Activated CD4-positive, alpha-beta T cell treated with anti-CD3 and anti-CD28 coated beads for 4 hours (primary cell): ENCODE data around the gene HOXA13.

Source experiments
- DNase-seq, 2 donors: peaks; one replicate each; pipeline ENCODE4 v3.0.0-alpha.2; 2020

Gene HOXA13

DNA sequence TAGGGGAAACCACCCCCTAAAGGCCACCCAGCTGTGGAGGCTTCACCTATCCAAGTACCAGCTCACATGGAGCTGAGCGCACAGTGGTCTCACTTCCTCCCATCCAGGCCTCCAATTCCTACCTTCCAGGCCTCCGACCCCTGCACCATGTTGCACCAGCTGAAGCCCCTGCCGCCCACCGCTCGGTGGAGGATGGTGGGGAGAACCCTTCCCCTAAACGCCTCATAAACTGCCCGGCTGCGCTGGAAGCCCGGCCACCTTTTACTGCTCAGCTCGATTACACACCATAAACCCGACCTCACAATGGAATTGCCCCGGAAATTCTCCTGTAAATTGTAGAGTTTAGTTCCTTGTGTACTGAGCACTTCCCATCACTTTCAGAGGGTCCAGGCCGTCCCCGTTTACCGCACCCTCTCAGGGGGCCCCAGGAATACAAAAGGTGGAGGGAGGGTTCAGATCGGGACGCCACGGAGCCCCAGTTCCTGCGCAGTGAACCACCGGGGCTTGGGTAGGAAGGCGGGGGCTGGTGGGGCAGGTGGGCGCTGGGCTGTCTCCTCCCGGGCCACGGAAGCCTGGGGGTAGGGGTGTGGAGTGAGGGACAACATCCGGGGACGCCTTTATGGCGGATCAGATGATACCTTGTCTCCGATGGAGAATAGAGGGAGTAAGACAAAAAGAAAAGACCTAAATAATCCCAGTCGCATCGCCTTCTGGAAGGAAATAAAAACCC is 42.0 kb downstream of the HOXA13 start:
- no peak for DNase-seq

DNA sequence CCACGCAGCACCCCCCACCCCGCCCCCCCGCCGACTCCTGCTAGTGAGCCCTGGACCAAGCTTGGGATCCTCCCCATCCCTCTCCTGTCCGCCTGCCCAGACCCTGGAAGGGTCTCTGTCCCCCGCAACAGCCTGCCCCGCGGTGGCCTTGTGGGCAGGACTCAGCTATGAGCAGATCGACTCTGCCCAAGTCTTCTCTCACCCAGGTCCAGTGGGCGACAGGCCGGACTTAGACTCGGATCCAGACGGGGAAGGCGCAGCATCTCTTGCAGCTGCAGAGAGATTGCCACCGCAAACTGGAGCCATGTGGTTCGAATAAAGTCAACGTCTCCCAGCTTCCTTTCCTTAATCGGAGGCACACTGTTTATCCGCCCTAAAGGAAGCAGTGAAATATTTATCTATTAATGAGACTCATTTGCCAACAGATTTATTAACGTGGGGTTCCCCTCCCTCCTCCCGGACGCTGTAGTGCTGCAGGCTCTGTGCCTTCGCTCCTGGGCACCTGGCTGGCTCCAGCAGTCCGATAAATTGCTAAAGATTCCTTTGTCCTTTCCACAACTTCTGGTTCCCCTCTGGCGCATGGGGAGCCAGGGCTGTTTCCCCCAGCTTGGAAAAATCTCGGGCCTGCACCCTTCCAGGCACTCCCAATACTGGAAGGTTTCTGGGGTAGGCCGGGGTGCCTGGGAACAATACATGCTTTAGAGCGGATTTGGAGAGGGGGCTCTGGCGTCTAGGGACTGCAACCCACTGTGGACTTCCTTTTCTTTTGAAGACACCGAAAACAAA is 42.8 kb downstream of the HOXA13 start:
- DNase-seq, result no peak

- no peak for DNase-seq
These were observed 43.4 kb downstream of the HOXA13 start, which contains the start of gene HOXA7 for GRCh38 chr7:27156508-27156898. TSS of gene HOXA7 (minus strand) at chr7:27156675. CDS start at chr7:27156545, 130 bp downstream.

GRCh38 chr7:27155816-27156507 is 43.9 kb downstream of the HOXA13 start:
- DNase-seq, result no peak

GRCh38 chr7:27154901-27155815 is 44.7 kb downstream of the HOXA13 start:
- peak; percentile 57 to 67 for DNase-seq

DNA sequence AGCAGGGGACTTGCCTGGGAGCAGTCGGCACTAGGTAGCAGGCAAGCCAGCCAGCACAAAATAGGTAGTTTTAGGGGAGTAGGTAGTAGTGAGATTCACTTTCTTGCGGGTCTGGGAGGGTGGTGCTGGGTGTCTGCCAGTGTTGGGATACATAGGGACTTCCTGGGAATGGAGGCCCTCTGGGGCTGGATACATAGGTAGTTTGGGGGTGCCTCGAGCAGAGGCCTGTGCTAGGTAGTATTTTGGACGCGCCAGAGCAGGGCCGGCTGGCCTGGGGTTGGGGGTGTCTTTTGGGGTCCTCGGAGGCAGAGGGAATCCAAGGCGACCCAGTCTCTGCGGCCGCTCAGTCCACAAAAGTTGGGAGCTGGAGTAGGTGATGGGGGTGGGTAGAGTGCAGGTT is 45.5 kb downstream of the HOXA13 start:
- DNase-seq, result no peak

DNA sequence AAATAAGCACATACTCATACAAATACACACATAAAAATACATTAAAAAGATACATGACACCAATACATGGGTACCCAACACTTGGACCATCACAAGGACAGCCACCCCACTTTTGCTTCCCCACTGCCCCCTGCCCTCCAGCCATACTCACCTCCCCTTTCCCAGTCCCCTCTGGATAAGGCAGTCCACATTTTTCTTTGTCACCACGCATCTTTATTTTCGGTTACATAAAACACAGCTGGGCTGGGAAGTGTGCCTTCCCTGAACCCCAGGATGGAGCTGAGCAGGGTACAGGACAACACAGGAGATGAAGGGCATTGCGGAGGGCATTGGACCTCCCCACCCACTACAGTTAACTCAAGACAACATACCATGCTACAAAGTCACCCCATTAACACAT is 46.4 kb downstream of the HOXA13 start:
- DNase-seq, result no peak

GRCh38 chr7:27152816-27153442 is 47.0 kb downstream of the HOXA13 start:
- DNase-seq, result no peak

DNA sequence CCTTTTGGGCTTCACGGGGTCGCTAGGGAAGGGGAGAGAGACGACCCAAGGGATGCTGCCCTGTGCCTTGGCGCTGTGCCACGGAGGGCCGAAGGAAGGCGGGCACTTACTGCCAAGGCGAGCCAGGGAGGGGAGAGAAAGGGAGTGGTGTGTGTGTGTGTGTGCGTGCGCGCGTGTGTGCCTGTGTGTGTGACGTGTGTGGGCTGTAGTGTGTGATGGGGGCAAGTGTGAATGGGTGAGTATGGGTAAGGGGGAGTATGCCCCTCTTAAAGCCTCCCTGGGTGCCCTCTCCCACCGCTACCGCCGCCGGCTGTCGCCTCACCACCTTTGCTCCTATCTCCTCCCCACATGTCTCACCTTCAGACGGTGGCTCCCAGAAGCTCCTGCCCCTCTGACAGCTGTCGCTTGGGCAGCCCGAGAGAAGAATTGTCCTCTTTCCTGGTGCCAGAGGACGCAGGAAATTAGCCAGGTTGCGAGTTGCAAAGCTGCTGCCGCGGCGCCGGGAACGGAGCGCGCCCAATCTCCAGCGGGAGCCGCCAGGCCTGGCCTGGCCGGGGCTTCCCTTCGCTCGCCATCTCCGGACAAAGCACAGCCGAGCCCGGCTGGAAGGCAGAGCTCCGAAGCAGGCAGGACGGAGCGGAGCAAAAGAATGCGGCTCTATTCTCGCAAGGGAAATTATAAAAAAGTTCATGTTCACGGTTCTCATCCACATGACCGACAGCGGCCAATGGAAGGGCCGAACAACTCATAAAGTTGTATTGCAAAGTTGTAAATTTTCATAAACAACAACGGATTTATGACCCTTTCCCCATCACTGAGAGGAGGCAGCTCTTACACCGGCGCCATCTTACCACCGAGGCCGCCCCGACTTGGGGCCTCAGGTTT is 47.7 kb downstream of the HOXA13 start, which contains the start of gene HOXA3:
TSS of gene HOXA3 (minus strand) at position 653 of the 885 bp plus-strand sequence. CDS start 41,943 bp downstream, outside the sequence.
- no peak for DNase-seq

DNA sequence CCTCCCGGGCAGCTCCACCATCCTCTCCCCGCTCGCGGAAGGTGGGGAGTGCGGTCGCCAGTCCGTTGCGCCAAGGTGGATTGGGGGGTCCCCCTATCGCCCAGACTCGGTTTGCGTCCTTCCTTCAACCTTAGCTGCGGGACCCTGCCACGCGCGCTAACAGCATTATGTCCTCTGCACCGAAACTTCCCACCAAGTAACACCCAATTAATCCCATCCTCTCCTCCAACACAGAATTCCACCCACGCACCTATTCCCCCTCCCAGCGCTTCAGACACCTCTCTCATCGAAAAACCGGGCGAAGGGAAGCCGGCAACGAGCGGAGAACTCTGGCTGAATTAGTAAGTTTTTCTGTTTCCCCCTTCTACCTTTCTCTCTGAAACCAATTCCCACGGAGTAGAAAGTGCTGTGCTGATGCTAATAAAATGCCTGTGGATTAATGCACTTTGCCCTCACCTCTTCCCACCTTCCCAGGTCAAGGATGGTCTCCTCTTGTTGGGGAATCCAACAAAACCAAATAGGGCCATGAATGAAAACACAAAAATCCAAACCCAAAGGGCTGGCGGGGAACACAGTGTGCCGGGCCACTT is 48.5 kb downstream of the HOXA13 start:
- no peak for DNase-seq

- peak; percentile 55 to 56 for DNase-seq
These were observed 49.1 kb downstream of the HOXA13 start for GRCh38 chr7:27150568-27151340.

GRCh38 chr7:27149842-27150567 is 49.9 kb downstream of the HOXA13 start:
- DNase-seq, result no peak

DNA sequence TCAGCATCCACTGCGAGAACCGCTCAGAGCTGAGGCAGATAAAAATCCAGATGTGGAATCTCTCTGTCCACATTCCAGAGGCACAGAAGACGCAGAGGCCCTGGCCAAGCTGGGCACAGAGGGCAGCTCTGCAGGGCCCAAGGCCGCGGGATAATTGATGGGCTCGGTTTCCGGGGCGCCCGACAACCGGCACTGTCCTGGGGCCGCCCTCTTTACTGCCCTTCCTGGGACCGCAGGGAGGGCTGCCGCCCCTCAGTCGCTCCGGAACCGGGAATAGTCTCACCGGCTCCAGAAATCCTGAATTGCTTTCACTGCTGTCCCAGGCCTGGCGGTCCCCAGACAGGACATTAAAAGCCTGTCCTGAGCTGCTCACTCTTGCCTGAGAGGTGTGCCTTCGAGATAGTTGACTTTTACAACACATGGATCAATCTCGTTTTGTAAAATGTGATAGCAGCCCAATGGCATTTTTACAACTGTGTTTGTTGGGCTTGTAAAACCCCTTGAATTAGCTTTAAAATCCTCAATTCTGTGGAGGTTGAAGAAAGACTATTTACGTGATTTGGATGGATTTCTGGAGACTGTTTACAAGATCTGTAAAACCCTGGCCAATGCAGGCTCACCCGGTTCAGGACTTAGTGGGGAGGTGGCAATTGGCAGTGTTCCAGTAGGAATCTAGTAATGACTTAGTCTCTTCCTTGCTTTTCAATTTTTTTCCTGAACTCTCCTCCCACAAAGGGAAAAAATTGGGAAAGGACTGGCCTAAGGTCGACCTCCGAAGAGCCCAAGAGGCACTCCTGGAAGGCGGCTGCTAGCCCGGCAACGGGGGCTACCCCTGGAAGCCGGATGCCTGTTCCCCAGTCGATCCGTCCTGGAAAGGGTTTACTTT is 50.9 kb downstream of the HOXA13 start:
- no peak for DNase-seq

DNA sequence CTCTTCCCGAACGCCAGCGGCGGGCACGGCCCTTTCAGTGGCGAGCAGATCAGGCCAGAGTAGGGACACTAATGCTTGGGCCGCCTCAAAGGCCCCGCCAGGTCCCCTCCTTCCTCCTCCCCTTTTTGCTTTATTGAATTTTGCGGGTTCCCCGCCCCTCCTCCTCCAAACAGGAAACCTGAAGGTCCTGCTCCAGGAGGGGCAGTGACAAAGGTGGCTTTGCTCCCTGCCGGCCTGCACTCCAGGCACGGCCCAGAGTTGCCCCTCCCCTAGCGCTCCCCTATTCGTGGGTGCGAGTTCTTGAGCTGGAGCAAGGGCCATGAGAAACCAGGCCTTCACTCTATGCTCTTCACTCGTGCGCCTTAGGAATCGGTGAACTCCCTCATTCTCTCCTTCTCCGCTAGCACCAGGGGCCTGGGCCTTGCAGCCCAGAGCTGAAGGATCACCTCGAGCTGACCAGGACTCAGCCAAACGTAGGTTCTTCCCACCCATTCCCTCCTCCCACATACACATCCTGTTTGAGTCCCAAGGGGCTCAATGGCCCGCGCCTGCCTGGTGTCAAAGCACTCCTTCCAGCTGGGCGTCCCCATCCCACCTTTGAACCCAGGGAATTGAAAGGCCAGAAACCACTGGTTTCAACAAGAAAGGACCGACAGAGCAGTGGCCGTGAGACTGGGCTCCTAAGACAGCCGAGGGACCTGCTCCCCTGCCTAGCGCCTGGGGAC is 51.7 kb downstream of the HOXA13 start:
- no peak for DNase-seq

GRCh38 chr7:27147199-27148030 is 52.5 kb downstream of the HOXA13 start, which contains the start of gene HOXA6:
TSS of gene HOXA6 (minus strand) at chr7:27147774. CDS start at chr7:27147749, 25 bp downstream.
- DNase-seq, result no peak
